D721Med (cell line): ENCODE results near the gene LMBRD1.
A peak's percentile ranks its signal among the peaks of the same experiment; 100 is the strongest.
"Not testable (repeated sequence)": the region's sequence is repeated elsewhere in the genome, so short reads cannot be mapped to it uniquely, and the experiment has no call there.

Experiments
- DNase-seq: peaks from one replicate; pipeline ENCODE4 v3.0.0; 2011; ENCODE audit warnings: low spot score; ENCODE audit not compliant: insufficient read length
- FAIRE-seq: peaks from 2 replicates; lab custom pipeline; 2011; peaks lifted over from hg19 to GRCh38; lab: Jason Lieb, UNC
- CTCF ChIP-seq: IDR thresholded peaks from 2 replicates; pipeline ENCODE4 v1.5.1; 2012; ENCODE audit warnings: mild to moderate bottlenecking, control low read depth; ENCODE audit not compliant: insufficient read depth; ENCODE audit errors: missing control alignments

The LMBRD1 gene

GRCh38 chr6:69796073-69796641 is 653 bp downstream of the LMBRD1 start:
- TF ChIP-seq CTCF = no peak
- FAIRE-seq = no peak
- DNase-seq = no peak

- no peak for TF ChIP-seq CTCF
- FAIRE-seq = no peak
- DNase-seq = no peak
Observed at GRCh38 chr6:69795469-69796072, 1.2 kb downstream of the LMBRD1 start.

- DNase-seq (no peak), FAIRE-seq (no peak)
- TF ChIP-seq CTCF = no peak
Observed at GRCh38 chr6:69792292-69792691, 4.5 kb downstream of the LMBRD1 start.

- no peak for DNase-seq
Observed at GRCh38 chr6:69791065-69791471, 5.7 kb downstream of the LMBRD1 start.

GRCh38 chr6:69790629-69791028 is 6.2 kb downstream of the LMBRD1 start:
- TF ChIP-seq CTCF = no peak
- DNase-seq (no peak), FAIRE-seq (peak; percentile 6)

More at GRCh38 chr6:69791065-69791471, 5.7 kb downstream of the LMBRD1 start:
- FAIRE-seq = no peak
- TF ChIP-seq CTCF = no peak

GRCh38 chr6:69789578-69789977 is 7.2 kb downstream of the LMBRD1 start:
- TF ChIP-seq CTCF = no peak
- FAIRE-seq (peak; percentile 70), DNase-seq (no peak)

- not testable (repeated sequence) for DNase-seq
Observed at GRCh38 chr6:69787436-69787835, 9.4 kb downstream of the LMBRD1 start.

More at GRCh38 chr6:69787436-69787835, 9.4 kb downstream of the LMBRD1 start:
- not testable (repeated sequence) for FAIRE-seq
